Activated CD8-positive, alpha-beta memory T cell treated with anti-CD3 and anti-CD28 coated beads, Interleukin-2, amount 50 U/mL, for 1 hour (primary cell): ENCODE data around the gene ZFP14.
A peak's percentile ranks its signal among the peaks of the same experiment; 100 is the strongest.

Experiments
- DNase-seq: peaks from one replicate; pipeline ENCODE4 v3.0.0-alpha.2; 2020; ENCODE audit errors: extremely low read depth

Gene ZFP14

DNA sequence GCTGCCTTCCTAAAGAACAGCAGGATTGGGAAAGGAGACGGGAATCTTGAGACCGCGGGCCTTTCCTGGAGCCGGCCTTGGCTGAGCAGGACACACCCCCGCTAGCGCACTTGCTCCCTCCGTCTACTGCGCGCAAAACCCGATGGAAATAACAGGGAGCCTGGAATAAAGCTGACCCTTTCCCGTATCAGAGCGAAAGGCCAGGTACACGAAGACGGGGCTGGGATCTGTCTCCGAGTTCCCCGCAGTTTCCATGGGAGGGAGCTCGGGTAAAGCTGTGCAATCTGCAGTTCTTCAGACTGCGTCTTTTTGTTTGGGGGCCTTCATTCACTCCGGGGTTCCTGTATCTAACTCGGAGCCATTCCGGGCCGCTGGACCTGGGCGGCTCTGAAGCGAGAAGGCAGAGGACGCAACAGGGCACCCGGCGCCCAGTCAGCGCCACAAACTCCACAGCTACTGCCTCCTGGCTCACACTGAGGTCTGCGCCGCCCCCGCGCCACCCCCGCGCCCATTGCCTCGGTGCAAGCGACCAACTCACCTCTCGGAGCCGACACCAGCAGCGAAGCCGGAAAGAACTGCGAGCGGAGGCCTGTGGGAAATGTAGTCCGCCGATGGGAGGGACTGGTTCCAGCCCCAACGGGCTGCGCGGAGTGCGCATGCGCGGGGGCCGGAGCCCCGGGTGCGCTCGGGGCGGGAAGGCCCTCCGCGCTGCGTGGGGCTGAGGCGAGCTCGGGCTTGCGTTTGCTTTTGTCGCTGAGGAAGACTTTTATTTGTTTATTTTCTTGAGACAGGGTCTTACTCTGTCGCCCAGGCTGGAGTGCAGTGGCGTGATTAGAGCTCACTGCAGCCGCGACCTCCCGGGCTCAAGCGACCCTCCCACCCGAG is at the start of gene ZFP14:
ZFP14 (minus strand) TSS at position 577 of the 885 bp plus-strand sequence. CDS start 11,309 bp downstream, outside the sequence.
- DNase-seq, result peak; percentile 86

DNA sequence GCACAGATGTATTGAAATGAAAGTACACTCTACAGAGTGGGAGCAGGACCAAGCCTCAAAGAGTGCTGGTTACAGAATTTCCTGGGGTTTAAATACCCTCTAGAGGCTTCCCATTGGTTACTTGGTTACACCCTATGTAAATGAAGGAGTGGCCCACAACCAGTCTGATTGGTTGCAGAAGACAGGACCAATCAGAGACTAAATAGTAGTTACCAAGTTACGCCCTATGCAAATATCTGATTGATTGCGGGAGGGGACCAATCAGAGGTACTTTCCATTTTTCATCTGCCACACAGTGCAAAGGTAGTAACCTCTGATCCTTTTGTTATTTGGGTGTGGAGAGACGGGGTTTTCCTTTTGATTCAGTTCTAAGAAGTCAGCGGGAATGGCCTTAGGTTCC is 44.9 kb upstream of the ZFP14 start:
- DNase-seq, result no peak

DNA sequence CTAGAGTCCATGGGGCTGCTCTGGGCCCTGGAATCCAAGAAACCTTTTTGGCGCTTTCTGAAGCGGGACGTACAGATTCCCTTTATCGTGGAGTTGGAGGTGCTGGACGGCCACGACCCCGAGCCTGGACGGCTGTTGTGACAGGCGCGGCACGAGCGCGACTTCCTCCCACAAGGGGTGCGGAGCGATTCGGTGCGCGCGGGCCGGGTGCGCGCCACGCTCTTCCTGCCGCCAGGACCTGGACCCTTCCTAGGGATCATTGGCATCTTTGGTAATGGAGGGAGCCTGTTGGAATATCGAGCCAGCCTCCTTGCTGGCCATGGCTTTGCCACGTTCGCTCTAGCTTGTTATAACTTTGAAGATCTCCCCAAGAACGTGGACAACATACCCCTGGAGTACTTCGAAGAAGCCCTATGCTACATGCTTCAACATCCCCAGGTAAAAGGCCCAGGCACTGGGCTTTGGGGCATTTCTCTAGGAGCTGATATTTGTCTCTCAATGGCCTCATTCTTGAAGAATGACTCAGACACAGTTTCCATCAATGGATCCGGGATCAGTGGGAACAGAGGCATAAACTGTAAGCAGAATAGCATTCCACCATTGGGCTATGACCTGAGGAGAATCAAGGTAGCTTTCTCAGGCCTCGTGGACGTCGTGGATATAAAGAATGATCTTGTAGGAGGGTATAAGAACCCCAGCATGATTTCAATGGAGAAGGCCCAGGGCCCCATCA is 42.9 kb upstream of the ZFP14 start:
- no peak for DNase-seq

DNA sequence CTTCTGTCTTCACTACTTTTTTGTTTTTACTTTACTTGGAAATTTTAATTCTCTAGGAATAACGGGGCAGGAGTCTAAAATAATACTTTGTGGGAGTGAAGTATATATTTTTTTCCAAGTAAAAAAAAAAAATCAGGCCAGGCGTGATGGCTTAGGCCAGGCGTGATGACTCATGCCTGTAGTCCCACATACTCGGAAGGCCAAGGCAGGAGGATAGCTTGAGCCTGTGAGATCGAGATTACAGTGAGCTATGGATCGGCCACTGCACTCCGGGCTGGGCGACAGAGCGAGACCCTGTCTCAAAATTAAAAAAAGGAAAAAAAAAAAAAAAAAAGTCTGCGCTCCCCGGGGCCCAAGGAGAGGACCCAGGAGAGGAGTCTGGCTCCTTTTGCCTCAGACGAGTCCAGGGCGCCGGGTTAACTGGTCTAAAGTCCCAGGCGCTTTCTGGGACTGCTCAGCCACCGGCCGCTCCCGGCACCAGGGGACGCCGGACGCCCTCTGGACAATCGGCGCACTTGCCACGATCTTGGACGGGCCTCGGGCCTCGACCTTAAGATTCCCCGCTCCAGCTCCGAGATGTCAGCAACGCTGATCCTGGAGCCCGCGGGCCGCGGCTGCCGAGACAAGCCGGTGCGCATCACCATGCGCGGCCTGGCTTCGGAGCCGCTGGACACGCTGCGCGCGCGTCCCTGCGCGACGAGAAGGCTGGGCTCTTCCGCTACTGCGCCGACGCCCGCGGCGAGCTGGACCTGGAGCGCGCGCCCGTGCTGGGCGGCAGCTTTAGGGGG is 42.2 kb upstream of the ZFP14 start:
- DNase-seq, result no peak

DNA sequence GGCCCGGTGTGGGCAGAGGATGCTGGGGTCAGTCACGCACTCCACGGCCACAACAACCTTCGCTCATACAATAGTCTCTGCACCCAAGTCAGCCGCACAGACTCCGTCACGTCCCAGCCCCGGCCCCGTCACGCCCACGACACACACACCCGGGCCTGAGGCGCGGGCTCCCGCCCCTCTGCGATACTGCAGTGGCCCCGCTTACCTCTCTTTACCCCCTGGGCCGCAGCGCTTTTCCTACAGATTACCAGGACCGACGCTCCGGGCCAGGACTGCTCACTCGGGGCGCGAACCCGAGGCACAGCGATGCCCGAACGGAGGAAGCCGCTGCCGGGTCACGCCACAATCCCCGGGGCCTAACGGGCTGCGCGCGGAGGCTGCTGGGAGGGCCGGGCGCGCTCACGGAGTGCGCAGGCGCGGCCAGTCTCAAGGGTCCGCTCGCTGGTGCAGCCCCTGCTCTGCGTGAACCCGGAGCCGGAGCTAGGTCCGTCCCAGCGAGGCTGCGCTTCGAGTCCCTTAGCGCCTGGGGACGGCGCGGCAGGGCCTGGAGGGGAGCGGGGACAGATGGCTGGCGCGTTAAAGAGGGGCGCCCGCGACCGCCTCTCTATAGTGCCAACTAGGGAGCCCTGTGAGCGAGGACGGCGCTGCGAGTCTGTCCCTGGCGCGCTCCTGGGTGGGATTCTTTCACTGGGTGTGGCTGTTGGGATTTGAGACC is 39.4 kb upstream of the ZFP14 start, which contains the start of gene ZFP82:
ZFP82 (minus strand) TSS at position 358 of the 715 bp plus-strand sequence. CDS start 8,855 bp downstream, outside the sequence.
- DNase-seq, result peak; percentile 38

DNA sequence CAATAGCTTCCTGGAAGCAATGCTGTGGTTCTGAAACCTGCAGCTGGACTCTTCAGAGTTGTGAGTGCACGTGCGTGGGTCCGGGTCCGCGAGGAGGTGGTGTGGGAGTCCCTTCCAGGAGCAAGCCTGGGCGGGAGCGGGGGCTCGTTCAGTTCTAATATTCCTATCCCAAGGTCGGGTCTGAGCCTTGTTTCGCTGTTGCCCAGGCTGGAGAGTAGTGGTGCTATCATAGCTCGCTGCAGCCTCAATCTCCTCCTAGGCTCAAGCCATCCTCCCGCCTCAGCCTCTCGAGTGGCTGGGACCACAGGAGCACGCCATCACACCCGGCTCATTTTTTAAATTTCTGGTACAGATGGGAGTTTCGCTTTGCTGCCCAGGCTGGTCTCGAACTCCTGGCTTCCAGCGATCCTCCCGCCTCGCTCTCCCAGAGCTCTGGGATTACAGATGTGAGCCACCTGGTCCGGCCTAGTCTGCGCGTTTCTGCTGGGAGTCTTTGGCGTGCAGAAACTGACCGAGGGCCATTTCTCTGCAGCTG is 38.8 kb upstream of the ZFP14 start:
- DNase-seq, result no peak

DNA sequence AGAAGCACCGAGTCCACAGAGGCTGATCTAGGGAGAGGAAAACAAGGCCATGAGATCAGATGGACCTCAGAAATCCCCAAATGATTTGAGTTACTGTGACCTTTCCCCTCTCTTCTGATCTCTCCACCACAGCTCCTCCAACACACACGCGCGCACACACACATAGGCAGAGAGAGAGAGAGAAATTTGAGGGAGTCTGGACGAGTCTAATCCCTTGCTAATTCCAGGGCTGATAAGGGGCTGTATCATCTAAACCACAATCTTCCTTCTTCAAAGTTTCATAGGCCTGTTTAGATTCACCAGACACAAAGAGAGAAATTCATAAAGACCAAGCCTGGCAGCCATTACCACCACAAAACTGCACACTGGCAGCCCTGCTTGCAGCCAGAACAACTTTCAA is 30.8 kb upstream of the ZFP14 start:
- no peak for DNase-seq

DNA sequence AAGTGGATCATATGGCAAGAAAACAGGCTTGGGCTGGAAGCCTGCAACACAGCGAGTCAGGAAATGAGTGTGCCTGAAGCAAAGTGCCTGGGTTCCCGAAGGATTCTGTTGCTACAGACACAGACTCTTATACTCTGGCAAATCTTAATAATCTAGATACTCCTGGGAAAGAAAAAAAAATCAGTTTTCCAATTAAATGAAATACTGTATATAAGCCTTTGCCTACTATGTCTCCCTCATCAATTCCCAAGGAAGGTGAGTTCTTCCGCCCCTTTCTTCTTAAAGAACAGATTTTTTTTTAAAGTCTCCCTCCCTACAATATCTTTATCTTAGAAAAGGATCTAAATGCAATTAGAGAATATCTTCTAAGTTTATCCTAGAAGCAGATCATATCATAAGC is 29.1 kb upstream of the ZFP14 start:
- DNase-seq, result no peak

DNA sequence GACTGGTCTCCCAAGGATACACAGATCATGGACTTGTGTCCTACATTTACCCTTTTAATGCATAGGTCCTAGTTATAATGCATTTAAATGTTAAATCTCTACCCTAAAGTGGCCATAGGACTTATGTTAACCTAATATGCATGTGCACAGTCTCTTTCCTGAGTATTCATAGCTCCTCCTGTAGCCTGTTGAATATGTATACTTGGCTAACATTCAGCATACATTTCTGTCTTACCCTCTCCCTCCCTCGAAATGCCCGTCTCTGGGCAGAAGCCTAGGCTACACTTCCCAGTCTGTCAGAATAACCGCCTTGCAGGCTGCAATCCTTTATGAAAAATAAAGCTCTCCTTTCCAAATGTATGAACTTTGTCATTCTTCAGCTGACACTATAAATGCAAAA is 25.5 kb upstream of the ZFP14 start:
- no peak for DNase-seq

DNA sequence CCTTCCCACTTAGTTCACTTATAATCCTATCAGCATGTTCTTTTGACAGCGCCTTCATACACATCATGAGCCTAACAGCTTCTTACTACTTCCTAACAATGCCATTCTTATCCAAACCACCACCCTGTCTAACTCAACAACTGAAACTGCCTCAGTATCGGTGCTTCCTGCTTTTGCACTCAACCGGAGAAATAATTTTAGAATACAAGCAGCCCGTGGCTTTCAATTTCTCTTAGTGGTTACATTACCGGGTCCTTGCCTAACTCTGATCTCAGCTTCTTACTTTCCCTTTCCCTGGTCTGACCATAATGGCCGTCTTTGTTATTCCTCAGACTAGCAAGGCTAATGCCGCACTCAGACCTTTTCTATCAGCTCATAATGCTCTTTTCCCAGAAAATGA is 22.5 kb upstream of the ZFP14 start:
- DNase-seq, result no peak

DNA sequence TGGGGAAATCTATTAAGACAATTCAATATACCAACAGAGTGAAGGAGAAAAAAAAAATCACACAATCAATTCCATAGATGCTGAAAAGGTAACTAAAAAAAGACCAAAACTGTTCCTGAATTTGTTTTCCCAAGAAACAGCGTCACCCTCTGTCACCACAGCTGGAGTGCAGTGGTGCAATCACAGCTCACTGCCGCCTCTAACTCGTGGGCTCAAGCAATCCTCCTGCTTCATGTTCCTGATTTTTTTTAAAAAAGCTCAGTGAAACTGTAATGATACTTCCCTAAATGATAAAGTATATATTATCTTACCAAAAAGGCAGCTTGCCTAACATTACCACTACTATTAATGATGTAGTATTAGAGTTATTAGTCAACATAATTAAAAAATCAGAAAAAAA is 19.6 kb upstream of the ZFP14 start:
- no peak for DNase-seq

DNA sequence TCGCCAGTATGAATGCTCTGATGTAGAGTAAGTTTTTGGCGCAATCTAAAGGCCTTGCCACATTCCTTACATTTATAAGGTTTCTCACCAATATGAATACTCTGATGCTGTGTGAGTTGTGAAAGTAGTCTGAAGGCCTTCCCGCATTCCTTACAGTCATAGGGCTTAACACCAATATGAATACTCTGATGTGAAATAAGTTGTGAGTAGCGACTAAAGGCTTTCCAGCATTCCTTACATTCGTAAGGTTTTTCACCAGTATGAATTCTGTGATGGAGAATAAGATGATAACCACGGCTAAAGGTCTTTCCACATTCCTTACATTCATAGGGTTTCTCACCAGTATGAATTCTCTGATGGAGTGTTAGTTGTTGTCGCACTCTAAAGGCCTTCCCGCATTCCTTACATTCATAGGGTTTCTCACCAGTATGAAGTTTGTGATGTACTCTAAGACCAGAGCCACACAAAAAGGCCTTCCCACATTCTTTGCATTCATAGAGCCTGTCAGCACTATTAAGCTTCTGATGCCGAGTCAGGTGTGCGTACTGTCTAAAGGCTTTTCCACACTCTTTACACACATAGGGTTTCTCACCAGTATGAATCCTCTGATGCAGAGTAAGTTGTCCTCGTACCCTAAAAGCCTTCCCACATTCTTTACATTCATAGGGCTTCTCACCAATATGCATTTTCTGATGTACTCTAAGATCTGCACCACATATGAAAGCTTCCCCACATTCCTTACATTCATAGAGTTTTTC is 14.1 kb upstream of the ZFP14 start:
- no peak for DNase-seq

DNA sequence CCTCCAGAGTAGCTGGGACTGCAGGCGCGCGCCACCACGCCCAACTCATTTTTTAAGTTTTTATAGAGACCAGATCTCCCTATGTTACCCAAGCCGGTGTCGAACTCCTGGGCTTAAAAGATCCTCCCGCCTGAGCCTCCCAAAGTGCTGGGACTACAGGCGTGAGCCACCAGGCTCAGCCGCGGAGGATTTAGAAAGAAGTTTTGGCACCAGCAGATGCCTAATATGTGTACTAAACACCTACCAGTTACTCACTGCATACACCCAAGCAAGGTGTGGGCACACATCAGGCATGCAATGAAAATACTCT is 464 bp upstream of the ZFP14 start:
- DNase-seq, result no peak

DNA sequence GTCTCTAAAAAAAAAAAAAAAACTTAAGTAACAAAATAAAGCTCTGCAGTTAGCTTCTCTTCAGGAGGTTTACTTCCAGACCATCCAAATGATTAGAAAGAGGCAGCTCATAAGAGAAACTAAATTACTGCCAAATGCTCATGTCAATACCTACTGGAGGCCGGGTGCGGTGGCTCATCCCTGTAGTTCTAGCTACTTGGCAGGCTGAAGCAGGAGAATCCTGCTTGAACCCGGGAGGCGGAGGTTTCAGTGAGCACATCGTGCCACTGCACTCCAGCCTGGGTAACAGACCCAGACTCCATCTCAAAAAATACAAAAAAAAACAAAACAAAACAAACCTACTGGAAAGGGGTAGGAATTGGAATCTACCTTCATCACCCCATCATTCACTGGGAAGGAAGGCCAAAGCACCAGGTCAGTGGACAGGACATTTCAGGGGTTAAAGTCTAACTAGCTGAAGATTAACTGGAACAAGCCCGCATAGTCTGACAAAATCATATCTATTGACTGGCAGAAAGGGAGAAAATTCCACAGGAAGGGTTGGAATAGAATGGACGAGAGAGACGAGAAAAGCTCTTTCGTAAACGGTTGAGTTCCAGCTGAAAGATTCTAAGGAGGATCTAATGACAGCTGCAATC is 1.3 kb downstream of the ZFP14 start:
- DNase-seq, result no peak

DNA sequence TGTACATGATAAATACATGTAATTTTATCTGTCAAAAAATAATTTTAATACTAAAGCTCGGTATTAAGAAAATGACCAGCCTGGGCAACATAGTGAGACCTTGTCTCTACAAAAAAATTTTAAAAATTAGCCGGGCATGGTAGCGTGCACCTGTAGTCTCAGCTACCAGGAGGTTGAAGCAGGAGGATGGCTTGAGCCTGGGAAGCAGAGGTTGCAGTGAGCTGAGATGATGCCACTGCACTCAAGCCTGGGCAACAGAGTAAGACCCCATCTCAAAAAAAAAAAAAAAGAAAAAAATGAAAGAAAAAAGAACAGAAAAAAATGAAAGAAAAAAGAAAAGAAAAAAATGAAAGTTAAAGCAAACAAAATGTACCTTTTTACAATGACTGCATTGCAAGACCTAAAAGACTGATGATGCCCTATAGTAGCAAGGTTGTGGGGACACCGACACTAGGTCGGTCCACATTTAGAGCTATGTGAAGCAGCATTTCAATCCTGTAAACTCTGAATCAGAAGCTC is 5.3 kb downstream of the ZFP14 start:
- DNase-seq, result no peak

DNA sequence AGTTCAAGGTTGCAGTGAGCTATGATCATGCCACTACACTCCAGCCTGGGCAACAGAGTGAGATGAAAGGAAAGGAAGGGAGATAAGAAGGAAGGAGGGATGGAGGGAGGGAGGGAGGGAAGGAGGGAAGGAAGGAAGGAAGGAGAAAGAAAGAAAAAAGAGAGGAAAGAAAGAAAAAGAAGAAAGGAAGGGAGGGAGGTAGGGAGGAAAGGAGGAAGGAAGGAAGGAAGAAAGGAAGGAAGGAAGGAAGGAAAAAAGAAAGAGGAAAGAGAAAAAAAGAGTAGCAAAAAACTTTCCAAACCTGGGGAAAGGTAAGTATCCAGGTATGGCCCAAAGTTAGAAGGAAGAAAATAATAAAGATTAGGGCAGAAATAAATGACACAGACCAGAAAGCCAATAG is 7.1 kb downstream of the ZFP14 start:
- DNase-seq, result no peak

DNA sequence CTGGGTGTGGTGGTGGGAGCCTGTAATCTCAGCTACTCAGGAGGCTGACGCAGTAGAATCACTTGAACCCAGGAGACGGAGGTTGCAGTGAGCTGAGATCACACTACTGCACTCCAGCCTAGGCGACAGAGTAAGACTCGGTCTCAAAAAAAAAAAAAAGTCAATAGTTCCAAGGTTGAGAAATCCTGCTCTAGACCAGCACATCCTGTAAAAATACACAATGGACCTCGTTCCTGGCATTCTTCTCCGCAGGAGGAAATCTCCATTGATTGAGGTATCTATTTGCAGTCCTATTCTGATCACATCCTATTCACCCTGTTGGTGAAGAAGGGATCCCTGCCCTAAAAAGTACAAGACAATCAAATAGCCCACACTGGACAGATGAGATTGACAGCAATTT is 15.2 kb downstream of the ZFP14 start:
- no peak for DNase-seq

DNA sequence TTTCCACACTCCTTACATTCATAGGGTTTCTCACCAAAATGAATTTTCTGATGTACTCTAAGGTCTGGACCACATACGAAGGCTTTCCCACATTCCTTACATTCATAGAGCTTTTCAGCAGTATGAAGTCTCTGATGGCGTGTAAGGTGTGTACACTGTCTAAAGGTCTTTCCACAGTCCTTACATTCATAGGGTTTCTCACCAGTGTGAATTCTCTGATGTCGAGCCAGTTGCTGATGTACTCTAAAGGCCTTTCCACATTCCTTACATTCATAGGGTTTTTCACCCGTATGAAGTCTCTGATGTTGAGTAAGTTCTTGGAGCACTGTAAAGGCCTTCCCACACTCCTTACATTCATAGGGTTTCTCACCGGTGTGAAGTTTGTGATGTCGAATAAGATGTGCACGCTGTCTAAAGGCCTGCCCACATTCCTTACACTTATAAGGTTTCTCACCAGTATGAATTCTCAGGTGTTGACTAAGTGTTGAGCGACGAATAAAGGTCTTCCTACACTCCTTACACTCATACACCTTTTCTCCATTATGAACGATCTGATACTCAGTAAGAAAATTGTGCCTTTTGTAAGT is 38.1 kb downstream of the ZFP14 start:
- no peak for DNase-seq

DNA sequence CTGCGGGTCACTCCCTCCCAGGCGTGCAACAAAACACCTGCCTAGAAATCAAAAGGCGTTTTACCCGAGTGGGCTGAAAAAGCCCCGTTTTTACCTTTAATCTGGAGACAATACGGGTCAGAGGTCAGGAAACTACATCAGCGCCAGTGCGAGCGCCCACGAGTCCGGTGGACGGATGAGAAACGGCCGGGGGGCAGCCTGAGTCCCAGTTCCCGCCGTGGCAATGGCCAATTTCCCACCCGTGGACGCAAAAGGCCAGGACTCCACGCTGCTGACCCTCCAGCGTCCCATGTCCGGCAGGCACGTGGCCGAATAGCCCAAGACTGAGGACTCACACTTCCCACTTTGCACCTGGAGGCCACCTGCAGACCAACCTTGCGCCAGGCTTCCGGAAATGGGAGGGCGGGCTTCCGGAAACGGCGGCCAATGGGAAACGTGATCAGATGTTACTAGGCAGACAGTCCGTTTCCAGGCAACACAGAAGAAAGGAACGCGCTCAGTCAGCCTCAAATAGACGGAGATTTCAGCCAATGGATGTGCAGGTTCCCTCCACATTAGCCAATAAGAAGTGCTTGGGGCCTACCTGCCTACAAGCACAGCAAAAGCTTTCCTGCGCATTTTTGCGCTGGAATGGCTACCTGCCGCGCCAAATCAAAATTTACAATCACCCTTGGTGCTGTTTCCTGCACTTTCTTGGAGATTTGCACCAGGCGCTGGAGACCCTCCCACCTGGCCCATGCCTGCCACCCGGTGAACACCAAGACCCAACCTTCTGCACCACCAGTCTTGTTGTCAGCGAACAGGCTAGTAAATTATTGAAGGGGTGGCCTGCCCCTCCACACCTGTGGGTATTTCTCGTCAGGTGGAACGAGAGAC is 47.4 kb downstream of the ZFP14 start:
- no peak for DNase-seq
